Fibroblast of the conjunctiva (primary cell): ENCODE data around the gene UBL7.
A peak's percentile ranks its signal among the peaks of the same experiment; 100 is the strongest.

Experiments
- DNase-seq: peaks from one replicate; pipeline ENCODE4 v3.0.0-alpha.2; 2010; ENCODE audit warnings: low read depth

UBL7 gene

GRCh38 chr15:74422652-74423430, 38.1 kb downstream of the UBL7 start:
- peak; percentile 47 for DNase-seq

DNA sequence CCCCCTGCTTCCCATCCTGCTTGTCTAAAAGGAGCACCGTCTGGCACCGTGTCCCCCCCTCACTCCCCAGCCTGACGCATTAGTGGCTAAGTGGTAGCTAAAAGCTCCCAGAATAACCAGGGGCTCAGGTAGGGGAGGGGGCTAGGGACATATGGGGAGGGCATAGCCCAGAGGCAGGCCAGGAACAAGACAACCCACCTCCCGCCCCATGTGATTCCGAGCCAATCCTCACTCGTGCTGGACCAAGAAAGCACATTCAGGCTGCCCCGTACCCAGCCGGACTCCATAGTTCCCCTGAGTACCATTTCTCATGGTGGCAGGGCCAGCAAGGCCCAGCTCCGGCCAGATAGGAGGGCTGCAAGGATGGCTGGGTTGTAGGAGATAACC, 38.7 kb downstream of the UBL7 start:
- no peak for DNase-seq

DNA sequence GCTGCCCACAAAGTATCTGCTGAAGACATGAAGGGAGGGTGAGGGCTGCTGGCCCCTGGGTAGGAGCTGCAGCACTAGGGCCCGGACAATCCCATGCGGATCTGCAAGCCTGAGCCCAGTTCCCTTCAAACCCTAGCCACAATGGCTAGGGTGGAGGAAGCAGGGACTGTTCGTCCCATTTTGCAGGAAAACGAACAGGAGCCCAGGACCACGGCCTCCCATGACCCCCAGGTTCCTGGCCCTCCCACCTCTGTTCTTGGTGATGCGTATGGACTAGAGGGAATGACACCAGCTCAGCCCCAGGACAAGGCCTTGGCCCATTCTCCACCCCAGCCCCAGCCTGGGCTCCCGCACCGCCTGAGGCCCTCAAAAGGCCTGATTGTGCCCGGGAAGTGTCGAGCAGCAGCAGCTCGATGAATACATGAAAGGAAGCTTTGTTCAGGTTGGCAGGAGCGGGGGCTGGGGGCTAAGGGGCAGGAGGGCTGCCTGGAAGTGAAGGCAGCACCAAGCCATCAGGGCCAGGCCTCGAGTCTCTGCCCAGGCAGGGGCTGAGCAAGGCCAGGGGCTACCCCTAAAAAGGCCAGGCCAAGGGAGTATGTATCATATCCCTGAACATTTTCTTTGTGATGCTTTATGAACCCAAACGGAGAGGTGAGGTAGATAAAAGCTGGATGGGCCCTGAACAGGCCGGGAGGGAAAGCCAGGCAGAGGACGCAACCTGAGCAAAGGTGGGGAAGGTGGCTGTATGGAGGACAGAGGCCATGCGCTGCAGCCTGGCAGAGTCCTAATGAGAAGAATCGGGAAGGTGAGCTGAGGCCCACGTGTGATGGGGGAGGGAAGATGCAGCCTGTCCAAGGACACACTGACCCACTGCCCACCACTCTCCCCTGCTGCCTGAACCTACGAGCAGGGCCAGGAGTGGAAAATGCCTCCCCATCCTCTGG, 39.4 kb downstream of the UBL7 start:
- no peak for DNase-seq

DNA sequence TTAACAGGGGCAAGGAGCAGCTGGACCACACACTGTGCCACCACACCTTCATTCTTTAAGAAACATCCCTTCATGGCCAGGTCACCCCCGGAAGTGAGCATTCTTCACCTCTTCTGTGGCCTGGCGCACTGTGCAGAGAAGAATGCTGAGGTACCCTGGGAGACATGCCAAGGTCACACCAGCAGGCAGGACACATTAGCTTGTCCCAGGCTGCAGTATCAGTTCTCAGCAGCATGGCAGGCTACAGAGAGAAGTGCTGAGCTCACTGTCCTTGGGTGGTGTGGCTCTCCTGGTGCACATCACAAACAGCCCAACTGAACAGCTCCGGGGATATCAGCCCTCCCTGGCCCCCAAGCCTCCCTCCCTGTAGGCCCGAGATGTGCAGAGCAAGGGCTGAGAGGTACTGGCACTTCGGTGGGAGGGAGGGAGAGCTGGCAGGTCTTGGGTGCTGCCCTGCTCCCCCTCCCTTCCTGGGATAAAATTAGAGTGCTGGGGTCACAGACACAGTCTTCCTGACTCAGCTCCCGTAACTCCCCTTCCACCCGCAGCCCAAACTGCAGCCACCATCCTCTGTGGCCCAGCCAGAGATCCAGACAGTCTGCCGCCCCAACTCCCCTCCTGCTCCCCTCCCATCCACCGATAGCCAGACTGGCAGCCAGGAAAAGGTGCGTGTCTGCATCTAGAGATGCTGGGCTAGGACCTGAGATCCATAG, 40.6 kb downstream of the UBL7 start:
- DNase-seq: no peak

GRCh38 chr15:74419432-74419831, 41.5 kb downstream of the UBL7 start:
- no peak for DNase-seq

GRCh38 chr15:74418575-74419338, 42.2 kb downstream of the UBL7 start:
- no peak for DNase-seq

GRCh38 chr15:74417670-74418069, 43.3 kb downstream of the UBL7 start:
- no peak for DNase-seq

GRCh38 chr15:74417225-74417624, 43.7 kb downstream of the UBL7 start:
- DNase-seq: peak; percentile 27

GRCh38 chr15:74415966-74416916, 44.7 kb downstream of the UBL7 start:
- DNase-seq: no peak

DNA sequence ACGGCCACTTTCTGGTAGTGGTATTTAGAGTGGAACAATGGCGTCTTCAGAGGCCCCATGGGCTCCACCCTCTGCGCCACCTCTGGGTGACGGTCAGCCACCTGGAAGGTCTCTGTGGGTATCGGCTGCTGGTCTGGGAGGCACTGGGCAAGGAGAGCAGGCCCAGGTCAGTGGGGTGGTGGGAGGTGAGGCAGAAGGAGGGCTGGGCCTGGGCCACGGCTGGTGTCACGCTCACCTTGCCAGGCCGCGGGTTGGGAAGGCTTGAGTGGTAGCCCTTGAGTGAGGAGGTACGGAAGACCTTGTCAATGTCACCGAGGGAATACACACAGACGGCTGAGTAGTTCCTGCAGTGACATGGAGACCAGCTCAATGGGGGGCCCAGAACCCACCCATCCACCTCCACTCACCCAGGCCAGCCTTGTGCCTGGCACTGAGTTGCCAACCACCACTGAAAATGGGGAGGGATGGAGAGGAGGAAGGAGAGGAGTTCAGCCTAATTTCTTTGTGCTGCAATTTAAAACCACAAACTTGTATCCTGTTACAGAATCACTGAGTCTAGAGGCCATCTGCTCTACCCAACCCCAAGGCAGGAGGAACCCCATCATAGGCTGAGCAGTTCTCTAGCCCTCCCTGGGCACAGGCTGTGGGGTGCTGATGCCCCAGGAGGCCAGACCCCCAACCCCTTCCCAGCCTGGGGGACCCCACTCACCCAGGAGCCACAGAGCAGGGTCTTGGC, 46.2 kb downstream of the UBL7 start:
- DNase-seq: no peak

GRCh38 chr15:74414081-74414580, 46.8 kb downstream of the UBL7 start:
- no peak for DNase-seq

DNA sequence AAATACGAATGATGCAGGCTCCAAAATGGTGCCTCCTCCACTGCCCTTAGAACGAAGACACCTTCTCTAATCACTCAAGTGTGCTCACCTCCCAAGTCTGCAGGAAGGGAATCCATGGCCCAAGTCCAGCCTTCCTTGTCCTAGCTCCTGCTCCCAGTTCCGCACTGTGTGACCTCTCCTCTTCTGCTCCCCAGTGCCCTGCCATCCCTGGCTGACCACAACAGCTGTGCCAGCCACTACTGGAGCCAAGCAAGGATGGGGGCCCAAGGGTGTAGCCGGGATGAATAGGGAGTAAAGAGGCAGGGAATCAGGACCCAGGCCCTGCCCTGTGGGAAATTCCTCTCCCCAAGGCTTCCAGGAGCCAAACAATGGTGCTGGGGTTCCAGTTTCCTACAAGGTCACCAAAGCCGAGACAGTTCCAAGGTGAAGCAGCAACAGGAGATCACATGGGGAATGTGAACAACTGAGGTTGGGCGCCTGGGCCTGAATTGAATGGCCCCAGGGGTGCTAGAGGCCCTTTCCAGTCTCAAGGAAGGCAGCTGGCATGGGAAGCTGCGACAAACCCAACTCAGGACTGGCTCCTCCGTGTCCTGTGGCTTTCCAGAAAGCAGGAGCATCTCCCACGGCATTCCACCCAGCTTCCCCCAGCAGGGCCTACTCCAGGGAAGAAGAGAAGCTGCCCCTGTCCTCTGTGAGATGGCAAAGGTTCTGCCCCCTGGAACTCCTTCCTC, 47.4 kb downstream of the UBL7 start:
- no peak for DNase-seq

- DNase-seq: no peak
Measured at GRCh38 chr15:74412159-74412558, 48.8 kb downstream of the UBL7 start.

GRCh38 chr15:74411686-74412085, 49.3 kb downstream of the UBL7 start:
- no peak for DNase-seq

DNA sequence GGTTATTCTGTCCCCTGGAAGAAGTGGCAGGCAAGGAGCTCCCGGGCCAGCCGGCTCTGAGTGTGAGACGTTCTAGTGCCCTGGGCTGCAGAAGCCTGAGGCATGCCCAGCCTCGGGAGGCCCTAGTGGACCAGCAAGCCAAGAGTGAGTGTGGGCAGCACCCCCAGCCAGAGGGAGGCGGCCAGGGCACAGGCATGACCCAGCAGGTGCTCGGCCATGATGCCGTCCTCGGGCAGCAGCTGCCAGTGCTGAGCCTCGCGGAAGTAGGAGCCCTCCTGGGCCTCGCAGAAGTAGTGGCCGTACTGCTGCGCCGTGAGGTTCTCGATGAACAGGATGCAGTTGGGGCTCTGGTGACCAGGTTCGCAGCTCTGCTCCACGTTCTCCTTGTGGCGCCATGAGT, 50.5 kb downstream of the UBL7 start:
- DNase-seq: no peak

DNA sequence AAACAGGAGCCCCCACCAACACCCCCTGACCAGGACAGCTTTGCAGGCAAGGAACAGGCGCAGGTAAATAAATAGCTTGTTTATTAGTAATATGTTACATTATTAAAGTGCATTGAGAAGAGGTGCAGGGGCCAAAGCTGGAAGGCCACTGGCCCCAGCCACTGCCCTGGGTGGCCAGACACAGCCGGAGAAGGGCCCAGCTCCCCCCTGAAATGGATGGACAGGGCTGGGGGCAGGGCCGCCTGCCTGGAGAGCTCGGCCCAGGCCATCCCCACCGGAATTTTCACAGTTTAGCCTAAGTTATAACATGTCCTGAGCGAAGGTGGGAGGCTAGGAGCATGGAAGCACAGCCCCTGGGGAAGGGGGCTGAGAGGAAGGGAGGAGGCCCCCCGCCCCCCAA, 51.7 kb downstream of the UBL7 start:
- DNase-seq: no peak

- DNase-seq: no peak
Measured at GRCh38 chr15:74408815-74409214, 52.1 kb downstream of the UBL7 start.

DNA sequence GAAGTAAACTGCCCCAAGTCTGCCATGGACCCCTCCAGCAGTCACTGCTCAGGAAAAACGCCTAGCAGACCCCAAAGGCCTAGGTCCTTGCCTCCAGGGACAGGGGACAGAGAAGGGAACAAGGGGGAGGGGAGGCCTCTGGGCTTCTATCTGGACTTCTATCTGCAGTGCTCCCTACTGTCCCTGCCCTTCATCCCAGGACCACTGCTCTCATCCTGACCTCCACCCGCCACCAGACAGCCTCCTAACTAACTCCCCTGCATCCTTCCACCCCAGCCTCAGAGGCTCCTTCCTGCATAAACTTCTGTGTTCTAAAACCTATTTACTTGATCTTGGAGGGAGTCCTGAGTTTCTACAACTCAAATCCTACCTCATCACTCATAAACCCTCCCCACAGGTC, 52.6 kb downstream of the UBL7 start:
- no peak for DNase-seq
